Activated CD4-positive, alpha-beta memory T cell treated with anti-CD3 and anti-CD28 coated beads, Interleukin-2, amount 10 ng/mL, durations not matched to agents 7 days and 5 days (primary cell): ENCODE data around the gene PIK3AP1. TPM values are rescaled to one million over a fixed set of nuclear protein-coding genes. Genes with fewer than 3 reads are reported as not detected.
"Not testable (repeated sequence)": the region's sequence is repeated elsewhere in the genome, so short reads cannot be mapped to it uniquely, and the experiment has no call there.

Experiments used
- CTCF ChIA-PET: fragments of 350-600 bp; sonication (Branson Sonifier 250); formaldehyde crosslinking; loops from one replicate; lab custom pipeline; 2021; ENCODE audit warnings: antibody characterized with exemption, inconsistent platforms; lab: Charles Lee
- POLR2A ChIA-PET: fragments of 350-600 bp; sonication (Branson Sonifier 250); formaldehyde crosslinking; loops from one replicate; lab custom pipeline; 2021; ENCODE audit warnings: antibody characterized with exemption; lab: Charles Lee
- DNase-seq: peaks from one replicate; pipeline ENCODE4 v3.0.0-alpha.2; 2020
- H3K27ac Mint-ChIP-seq: one replicate; pipeline ENCODE4 v1.8.0; 2021; ENCODE audit warnings: mild to moderate bottlenecking, mixed read lengths
- H3K27me3 Mint-ChIP-seq: one replicate; pipeline ENCODE4 v1.8.0; 2021; ENCODE audit warnings: mixed read lengths
- H3K36me3 Mint-ChIP-seq: one replicate; pipeline ENCODE4 v1.8.0; 2021; ENCODE audit warnings: low read depth, mixed read lengths
- H3K4me1 Mint-ChIP-seq: one replicate; pipeline ENCODE4 v1.8.0; 2021; ENCODE audit warnings: mixed read lengths
- H3K4me3 Mint-ChIP-seq: one replicate; pipeline ENCODE4 v1.8.0; 2021; ENCODE audit warnings: mild to moderate bottlenecking, mixed read lengths
- H3K9me3 Mint-ChIP-seq: one replicate; pipeline ENCODE4 v1.8.0; 2021; ENCODE audit warnings: mixed read lengths
- total RNA-seq, 2 experiments: library from RNA; stranded (reverse); gene quantifications; one replicate each; pipeline ENCODE4 v1.2.3, GENCODE V29; 2021

Gene PIK3AP1
- total RNA-seq, 2 experiments from 2014 or later = 5.7 to 6.6 TPM

DNA sequence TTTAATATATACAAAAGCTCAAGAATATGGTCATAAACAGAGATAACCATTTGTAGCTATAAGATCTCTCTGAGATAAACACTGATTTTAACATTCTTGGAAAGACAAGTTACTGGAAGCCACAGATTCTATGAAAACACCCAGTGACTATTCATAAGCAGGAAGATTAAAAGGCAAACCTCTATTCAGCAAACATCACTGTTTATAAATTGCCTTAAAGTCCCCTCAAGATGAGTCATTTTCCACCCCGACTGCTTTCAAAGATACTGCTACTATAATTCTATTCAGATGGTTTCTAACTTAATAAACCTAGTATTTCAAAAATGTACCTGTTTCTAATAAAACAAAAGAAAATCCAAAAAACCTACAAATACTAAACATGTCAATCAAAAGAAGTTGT lies 154.5 kb downstream of the PIK3AP1 start:
- ChIA-PET CTCF (interaction anchor here (0.9 to 1.9 kb wide), 2 partner anchors 10 to 52 kb away, joined by 4 to 7 read pairs; partner anchors contain the start of gene TLL2), POLR2A (interaction anchor here (1.4 kb wide), 1 partner anchor 21 kb away, joined by 3 read pairs; the partner anchor contains the start of gene TM9SF3)
- Mint-ChIP-seq H3K27ac (no peak overlapping the region), H3K27me3 (no peaks in the 10 kb centered on the region), H3K9me3 (no peaks in the 10 kb centered on the region), H3K4me1 (peaks cover 32% of the 10 kb centered on the region), H3K4me3 (no peak overlapping the region), H3K36me3 (peaks cover 39% of the 10 kb centered on the region)
- DNase-seq = no peak

DNA sequence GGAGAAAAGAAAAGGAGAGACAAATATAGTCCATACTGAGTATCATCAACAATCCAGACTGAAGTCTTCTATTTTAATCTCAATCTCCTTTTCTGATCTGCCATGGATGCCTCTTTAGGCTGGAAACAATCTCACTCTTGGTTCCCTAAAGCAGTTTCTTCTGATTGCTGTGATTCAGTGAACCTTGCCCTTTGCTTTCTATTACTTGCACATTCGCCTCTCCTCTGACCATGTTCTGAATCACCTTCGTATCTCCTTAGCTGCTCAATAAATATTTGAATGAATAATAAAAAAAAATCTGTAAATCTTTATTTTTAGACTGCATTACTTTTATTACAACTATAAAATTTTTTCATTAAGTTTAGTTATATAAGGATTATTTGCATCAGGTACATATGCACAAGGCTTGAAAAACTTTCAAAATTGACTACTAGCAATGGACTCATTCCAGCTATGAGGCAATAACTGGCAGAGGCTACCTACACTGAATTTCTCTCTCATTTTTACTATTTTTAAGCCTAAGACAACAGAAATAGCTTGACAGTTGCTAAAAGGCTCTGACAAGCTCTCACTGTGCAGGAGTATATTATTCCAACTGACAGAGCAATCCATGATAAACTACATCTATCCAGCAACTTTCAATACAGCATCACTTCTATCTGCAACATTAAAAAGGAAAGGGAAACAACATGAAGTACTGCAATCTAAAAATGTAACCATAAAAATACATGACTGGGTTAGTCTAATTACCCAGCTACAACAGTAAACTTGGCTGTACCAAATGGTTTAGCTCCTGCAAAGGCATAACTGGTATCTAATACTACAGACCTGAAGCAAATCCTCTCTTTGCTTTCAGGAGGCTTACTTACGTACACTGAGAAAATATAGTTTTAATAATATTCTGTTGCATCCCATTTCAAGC lies 159.1 kb downstream of the PIK3AP1 start:
- no peaks in the 10 kb centered on the region for H3K9me3 Mint-ChIP-seq
- ChIA-PET CTCF (interaction anchor here (0.7 kb wide), 1 partner anchor 1120 kb away, joined by 3 read pairs; no protein-coding TSS in a partner anchor), POLR2A (no interaction called here)
- H3K27ac Mint-ChIP-seq = no peak overlapping the region
- H3K36me3 Mint-ChIP-seq = peaks cover 34% of the 10 kb centered on the region
- H3K4me1 Mint-ChIP-seq = peaks cover 9% of the 10 kb centered on the region
- DNase-seq = no peak
- H3K27me3 Mint-ChIP-seq = no peaks in the 10 kb centered on the region
- no peak overlapping the region for H3K4me3 Mint-ChIP-seq

DNA sequence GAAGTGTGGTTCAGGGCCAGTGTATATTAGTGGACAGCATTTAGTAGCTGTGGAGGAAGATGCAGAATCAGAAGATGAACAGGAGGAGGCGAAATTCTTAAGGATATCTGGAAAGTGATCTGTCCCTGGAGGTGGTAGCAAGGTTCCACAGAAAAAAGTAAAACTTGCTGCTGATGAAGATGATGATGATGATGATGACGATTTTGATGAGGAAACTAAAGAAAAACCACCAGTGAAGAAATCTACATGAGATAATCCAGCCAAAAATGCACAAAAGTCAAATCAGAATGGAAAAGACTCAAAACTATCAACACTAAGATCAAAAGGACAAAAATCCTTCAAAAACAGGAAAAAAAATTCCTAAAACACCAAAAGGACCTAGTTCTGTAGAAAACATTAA lies 159.8 kb downstream of the PIK3AP1 start:
- ChIA-PET CTCF (no interaction called here), POLR2A (no interaction called here)
- Mint-ChIP-seq H3K9me3 (no peaks in the 10 kb centered on the region), H3K36me3 (peaks cover 31% of the 10 kb centered on the region), H3K4me3 (no peak overlapping the region), H3K4me1 (peaks cover 5% of the 10 kb centered on the region), H3K27me3 (no peaks in the 10 kb centered on the region), H3K27ac (no peak overlapping the region)
- no peak for DNase-seq

DNA sequence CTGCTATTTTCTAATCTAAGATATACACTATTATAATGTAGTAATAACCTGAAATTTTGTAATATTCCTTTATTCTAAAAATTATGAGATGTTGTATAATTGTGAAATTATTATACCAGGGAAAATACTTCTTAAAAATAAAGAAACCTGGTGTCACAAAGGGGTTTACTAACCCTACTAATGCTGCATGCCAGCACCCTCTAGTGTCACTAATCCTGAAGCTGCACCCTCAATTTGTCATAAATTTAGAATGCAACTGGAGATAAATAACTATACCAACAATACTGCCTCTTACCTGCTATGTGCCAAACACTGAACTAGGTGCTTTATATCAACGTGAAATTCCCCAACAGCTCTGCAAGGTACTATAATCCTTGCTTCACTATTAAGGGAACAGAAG lies 164.3 kb downstream of the PIK3AP1 start:
- H3K36me3 Mint-ChIP-seq = peaks cover 25% of the 10 kb centered on the region
- no peaks in the 10 kb centered on the region for H3K4me1 Mint-ChIP-seq
- POLR2A ChIA-PET = no interaction called here
- H3K27me3 Mint-ChIP-seq = no peaks in the 10 kb centered on the region
- CTCF ChIA-PET = interaction anchor here (0.7 to 1.5 kb wide), 3 partner anchors 10 to 159 kb away, joined by 3 to 4 read pairs (median 3); partner anchors contain the start of gene TLL2
- no peak overlapping the region for H3K27ac Mint-ChIP-seq
- no peak overlapping the region for H3K4me3 Mint-ChIP-seq
- DNase-seq = no peak
- H3K9me3 Mint-ChIP-seq = no peaks in the 10 kb centered on the region

DNA sequence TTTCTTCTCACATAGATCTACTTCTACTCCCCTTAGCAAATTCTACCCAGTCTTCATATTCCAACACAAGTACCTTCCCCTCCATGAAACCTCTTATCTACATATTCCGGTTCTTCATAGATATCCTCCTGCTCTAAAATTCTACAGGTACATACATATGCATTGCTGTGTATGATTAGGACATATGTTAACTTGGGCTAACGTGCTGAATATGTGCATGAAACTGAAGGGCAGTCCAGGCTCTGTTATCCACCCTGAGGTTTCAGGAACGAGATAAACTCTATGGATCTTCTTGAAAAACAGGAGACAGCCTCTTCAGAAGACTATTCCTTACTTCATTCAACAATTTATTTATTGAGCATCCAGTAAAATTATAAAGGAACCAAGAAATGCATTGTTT lies 165.0 kb downstream of the PIK3AP1 start:
- ChIA-PET POLR2A (no interaction called here), CTCF (interaction anchor here (1.2 kb wide), 1 partner anchor 10 kb away, joined by 4 read pairs; no protein-coding TSS in a partner anchor)
- H3K27me3 Mint-ChIP-seq = no peaks in the 10 kb centered on the region
- H3K4me3 Mint-ChIP-seq = no peak overlapping the region
- DNase-seq = no peak
- peaks cover 20% of the 10 kb centered on the region for H3K36me3 Mint-ChIP-seq
- no peaks in the 10 kb centered on the region for H3K9me3 Mint-ChIP-seq
- H3K27ac Mint-ChIP-seq = no peak overlapping the region
- H3K4me1 Mint-ChIP-seq = no peaks in the 10 kb centered on the region

- no peak for DNase-seq
- Mint-ChIP-seq H3K4me3 (no peak overlapping the region), H3K27ac (no peak overlapping the region), H3K9me3 (no peaks in the 10 kb centered on the region), H3K4me1 (no peaks in the 10 kb centered on the region), H3K36me3 (peaks cover 47% of the 10 kb centered on the region), H3K27me3 (no peaks in the 10 kb centered on the region)
- ChIA-PET CTCF (no interaction called here), POLR2A (no interaction called here)
Observed at GRCh38 chr10:96548589-96548988, 171.7 kb downstream of the PIK3AP1 start.

DNA sequence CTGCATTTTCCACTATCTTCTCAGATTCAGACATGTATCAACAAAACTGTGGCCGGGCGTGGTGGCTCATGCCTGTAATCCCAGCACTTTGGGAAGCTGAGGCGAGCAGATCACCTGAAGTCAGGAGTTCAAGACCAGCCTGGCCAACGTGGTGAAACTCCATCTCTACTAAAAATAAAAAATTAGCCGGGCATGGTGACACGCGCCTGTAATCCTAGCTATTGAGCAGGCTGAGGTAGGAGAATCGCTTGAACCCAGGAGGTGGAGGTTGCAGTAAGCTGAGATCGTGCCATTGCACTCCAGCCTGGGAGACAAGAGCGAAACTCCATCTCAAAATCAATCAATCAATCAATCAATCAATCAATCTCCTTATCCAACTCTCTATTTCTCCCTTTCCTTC lies 174.8 kb downstream of the PIK3AP1 start:
- H3K27ac Mint-ChIP-seq, H3K4me3 Mint-ChIP-seq, H3K9me3 Mint-ChIP-seq, H3K4me1 Mint-ChIP-seq, DNase-seq, POLR2A ChIA-PET, H3K27me3 Mint-ChIP-seq: not testable (repeated sequence)
- CTCF ChIA-PET = interaction anchor here (1.4 kb wide), 1 partner anchor 8 kb away, joined by 3 read pairs; no protein-coding TSS in a partner anchor
- peaks cover 49% of the 10 kb centered on the region for H3K36me3 Mint-ChIP-seq

Other genes with a start within 250 kb of the PIK3AP1 start
- gene TLL2, start 206.6 kb downstream of the PIK3AP1 start, total RNA-seq = not detected
- 10 to 100 TPM; 82.8 to 85.4 TPM for gene TM9SF3, start 133.5 kb downstream of the PIK3AP1 start, total RNA-seq
- 10 to 100 TPM; 25.2 to 25.7 TPM for gene LCOR, start 111.8 kb upstream of the PIK3AP1 start, total RNA-seq